ENCODE measurements around the gene PBLD.

PBLD gene

GRCh38 chr10:68340358-68341080 lies 7.8 kb upstream of the PBLD start:
- H3K4me3 ChIP-seq (replicated peaks in 1 of 2; ENCODE audit: low read depth in 2 of 2, low read length in 2 of 2) = no peak overlapping the region
- no peak for TF ChIP-seq CTCF (IDR thresholded peaks at IDR 0.05; ENCODE audit: low read depth, low read length)

DNA sequence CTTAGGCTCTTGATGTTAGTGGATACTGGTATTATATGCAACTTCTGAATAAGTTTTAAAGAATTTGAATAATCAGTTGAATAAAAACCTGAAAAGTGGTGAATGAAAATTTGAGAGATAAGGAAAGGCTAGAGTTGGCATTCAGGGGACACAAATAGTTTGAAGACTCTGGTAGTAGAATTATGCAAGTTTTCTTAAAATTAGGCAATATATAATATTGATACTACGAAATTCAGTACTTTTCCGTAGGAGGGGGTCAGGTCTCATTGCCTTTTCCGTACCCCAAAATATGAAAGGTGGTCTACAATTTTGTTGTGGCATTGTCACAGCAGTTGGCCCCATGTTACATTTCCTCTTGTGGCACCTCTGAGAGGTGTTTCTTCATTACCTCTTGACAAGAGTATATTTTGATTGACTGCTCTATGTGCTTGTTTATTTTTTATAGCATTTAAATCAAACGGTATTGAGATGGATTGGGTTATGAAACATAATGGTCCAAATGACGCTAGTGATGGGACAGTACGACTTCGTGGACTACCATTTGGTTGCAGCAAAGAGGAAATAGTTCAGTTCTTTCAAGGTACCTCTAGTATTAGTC lies 4.1 kb upstream of the PBLD start:
- H3K4me3 ChIP-seq (replicated peaks in 1 of 2; ENCODE audit: low read depth in 2 of 2, low read length in 2 of 2) = no peak overlapping the region
- no peak for TF ChIP-seq CTCF (IDR thresholded peaks at IDR 0.05; ENCODE audit: low read depth, low read length)
- DNase-seq (ENCODE audit: low read depth in 2 of 2) = no peak

More at GRCh38 chr10:68340358-68341080, 7.8 kb upstream of the PBLD start:
- DNase-seq (ENCODE audit: low read depth in 2 of 2) = no peak

DNA sequence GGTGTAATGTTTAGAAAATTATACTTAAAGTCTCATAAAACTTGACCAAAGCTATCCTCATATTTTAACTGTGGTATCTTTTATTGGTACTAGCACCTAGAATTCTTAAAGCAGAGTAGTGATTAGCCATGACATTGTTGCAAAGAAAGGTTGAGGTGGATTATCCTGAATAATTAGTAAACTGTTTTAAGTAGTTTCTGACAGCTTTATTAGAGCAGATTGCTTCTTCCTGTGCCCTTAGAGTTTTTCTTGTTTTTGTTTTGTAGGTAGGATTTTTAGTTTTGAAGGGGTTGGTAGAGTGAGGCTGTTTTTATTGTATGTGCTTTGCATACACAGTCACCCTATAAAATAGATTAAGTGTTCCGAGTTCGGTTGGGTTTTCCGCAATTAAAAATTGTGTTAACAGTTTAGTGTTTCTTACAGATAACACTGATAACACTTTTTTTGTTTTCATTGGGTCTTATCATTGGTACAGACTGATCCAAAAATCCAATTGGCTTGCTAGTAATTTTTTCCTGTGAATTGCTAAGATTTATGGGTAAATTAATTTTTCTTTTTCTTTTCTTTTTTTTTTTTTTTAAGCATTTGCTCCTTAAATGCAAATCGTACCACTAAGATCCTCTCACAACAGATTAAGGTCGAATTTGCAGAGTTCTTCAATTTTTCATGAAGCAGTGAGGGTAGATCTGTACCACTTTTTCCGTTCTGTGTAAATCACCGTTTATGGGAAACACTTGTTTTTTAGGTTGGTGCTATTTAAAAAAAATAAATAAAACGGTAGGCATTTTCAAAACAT lies 2.1 kb upstream of the PBLD start:
- peak overlapping the region; percentile 90 to 95 for H3K4me3 ChIP-seq (replicated peaks in 1 of 2; ENCODE audit: low read depth in 2 of 2, low read length in 2 of 2)
- no peak for TF ChIP-seq CTCF (IDR thresholded peaks at IDR 0.05; ENCODE audit: low read depth, low read length)
- no peak for DNase-seq (ENCODE audit: low read depth in 2 of 2)

- DNase-seq (ENCODE audit: low read depth in 2 of 2) = no peak
- TF ChIP-seq CTCF (IDR thresholded peaks at IDR 0.05; ENCODE audit: low read depth, low read length) = no peak
Observed at GRCh38 chr10:68333440-68334431, 1.0 kb upstream of the PBLD start.

GRCh38 chr10:68333058-68333395 lies 299 bp upstream of the PBLD start:
- peak in 1 of 2 donors; percentile 80 for DNase-seq (ENCODE audit: low read depth in 2 of 2)
- TF ChIP-seq CTCF (IDR thresholded peaks at IDR 0.05; ENCODE audit: low read depth, low read length) = no peak
- H3K4me3 ChIP-seq (replicated peaks in 1 of 2; ENCODE audit: low read depth in 2 of 2, low read length in 2 of 2) = peak overlapping the region; percentile 90 to 95

More at GRCh38 chr10:68333440-68334431, 1.0 kb upstream of the PBLD start:
- H3K4me3 ChIP-seq (replicated peaks in 1 of 2; ENCODE audit: low read depth in 2 of 2, low read length in 2 of 2) = peak overlapping the region; percentile 90 to 95

Data from cardiac fibroblast (primary cell).